ENCODE results near the gene LARP7.
"Not testable (repeated sequence)": the region's sequence is repeated elsewhere in the genome, so short reads cannot be mapped to it uniquely, and the experiment has no call there.

The LARP7 gene
- 29.3 to 66.5 (median 45.1) reads per million in 18 experiments for total RNA-seq

DNA sequence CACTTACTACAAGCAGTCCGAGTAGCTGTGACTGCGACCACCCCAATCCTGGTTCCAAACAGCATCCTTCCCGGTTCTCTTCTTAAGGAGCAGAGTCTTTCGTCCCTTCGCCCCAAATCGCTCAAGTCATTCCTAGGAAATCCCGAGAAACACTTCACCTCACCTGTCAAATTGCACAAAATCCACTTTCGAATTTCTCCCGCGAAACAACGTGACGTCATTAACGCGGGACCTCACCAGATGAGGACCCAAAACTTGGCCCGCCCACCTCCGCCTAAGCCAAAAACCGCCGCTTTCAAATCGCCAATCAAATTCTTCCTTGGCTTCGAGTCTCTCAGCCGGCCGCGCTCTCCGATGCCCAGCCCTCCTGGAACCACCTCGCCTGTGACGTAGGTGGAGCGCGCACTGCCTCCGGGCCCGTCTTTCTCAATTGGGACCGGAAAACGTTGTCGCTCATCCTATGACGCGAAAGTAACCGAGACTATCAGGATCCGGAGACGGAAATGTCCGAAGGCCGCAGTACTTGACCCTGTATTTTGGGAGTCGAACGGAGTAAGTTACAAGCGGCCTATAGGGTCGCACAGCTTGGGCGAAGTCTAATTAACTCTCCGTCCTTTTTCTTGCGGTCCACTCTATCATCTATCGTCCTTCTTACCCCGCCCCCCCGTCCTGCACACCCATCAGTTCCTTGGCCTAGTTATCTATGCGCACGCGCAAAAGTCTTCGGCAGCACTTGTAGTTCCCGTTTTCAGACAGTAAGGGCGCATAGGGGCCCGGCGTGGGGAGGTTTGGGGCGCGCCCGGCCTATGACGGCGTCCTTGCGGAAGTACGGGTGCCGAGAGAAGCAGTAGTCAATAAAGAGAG lies at the start of gene LARP7, which contains the start of gene ZGRF1:
Gene LARP7 (plus strand): TSS at position 456 of the 864 bp plus-strand sequence. CDS start 7,527 bp downstream, outside the sequence.
Gene ZGRF1 (minus strand): TSS at position 222 of the 864 bp plus-strand sequence. CDS start 3,733 bp downstream, outside the sequence.
- peak; percentile 99 to 100 for DNase-seq

DNA sequence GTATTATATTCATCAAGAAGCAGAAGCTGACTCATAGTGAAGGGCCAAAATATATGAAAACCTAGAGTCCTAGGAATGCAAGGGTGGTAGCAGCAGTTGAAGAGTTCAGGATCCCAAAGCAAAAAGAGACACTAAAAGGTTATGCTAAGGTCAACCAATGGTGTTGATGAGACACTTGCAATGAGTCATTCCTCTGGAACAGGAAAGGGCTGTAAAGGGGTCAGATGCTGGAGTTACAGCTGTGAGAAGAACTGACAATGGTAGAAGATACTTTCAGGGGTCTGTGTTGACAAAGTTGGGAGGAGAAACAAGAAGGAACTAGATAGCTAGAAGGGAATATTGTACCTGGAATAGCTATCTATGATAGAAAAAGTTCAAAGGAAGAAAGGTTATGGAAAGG lies 47.7 kb upstream of the LARP7 start:
- DNase-seq = peak in 1 of 2 donors; percentile 17

DNA sequence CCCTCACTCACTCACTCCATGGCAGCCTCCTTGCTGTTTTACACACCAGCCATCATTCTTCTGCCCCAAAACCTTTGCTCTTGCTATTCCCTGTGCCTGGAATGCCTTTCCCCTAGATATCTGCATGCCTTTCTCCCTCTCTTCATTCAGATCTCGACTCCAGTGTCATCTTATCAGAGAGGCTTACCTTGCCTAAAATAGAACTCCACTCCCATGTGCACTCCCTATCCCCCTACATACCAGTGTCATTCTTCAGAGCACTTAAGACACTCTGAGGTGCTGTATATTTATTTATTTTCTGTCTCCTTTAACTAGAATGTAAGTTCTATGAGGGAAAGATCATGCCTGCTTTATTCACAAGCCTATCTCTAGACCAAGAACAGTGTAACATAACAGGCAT lies 45.4 kb upstream of the LARP7 start:
- DNase-seq = no peak

DNA sequence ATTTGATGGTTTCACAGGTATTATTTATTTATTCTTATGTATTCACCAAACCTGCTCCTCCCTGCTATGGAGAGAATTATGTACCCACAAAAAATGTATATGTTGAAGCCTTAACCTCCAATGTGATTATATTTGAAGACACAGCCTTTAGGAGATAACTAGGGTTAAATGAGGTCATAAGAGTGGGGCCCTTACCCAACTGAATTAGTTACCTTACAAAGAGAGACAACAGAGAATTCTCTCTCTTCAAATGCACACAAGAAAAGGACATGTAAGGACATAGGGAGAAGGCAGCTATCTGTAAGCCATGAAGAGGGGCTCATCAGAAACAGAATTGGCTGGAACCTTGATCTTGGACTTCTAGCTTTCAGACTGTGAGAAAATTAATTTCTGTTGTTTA lies 44.2 kb upstream of the LARP7 start:
- no peak for DNase-seq

DNA sequence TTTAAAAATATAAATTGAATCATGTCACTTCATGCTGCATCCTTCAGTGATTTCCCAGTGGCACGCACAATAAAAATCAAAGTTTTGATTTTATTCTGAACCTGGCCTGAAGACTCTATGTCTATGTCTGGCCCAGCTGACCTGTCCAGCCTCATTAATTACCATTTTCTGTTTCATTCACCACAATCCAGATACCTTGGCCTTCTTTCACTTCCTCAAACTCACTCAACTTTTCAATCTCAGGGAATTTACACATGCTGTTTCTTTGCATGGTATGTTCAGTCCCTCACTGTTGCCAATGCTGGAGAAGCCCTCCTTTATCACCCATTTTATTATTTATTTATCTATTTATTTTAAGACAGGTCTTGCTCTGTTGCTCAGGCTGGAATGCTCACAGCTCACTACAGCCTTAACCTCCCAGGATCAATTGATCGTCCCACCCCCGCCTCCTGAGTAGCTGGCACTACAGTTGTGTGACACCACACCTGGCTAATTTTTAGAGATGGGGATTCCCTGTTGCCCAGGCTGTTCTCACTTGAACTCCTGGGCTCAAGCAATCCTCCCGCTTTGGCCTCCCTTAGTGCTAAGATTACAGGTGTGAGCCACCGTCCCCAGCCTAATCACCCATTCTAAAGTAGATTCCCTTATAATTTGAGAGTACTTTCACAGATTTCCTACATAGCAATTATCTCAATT lies 43.4 kb upstream of the LARP7 start:
- no peak for DNase-seq

DNA sequence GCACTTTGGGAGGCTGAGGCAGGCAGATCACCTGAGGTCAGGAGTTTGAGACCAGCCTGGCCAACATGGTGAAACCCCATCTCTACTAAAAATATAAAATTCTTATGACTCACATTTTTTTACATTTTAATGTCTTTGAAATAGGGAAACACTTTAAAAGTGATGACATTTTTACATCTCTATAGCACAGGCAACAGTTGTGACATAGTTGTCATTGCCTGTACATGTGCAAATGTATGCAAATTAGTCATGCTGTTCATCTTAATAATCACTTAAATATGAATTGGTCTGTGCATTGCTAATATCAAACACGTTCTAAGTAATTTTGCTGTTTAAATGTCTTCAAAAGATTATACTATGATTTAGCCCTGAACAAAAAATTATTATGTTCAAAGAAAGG lies 42.0 kb upstream of the LARP7 start:
- DNase-seq = no peak

DNA sequence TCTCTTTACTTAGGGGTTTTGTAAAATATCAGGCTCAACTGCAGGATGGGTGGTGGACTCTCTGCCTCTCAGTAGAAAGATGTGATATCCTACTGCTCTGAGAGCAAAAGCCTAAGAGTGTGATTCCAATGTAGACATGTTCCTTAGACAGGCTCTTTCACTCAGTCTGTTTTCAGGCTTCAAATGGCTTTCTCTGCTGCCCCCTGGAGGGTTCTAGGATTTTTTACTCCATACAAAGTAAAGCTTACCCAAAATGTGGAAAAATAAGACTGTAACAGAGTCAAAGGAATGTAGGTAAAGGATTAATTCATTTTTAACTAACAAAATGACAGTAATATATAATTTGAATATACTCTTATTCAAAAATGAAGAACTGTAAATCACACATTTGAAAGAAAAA lies 32.4 kb upstream of the LARP7 start:
- DNase-seq = peak; percentile 31 to 62

DNA sequence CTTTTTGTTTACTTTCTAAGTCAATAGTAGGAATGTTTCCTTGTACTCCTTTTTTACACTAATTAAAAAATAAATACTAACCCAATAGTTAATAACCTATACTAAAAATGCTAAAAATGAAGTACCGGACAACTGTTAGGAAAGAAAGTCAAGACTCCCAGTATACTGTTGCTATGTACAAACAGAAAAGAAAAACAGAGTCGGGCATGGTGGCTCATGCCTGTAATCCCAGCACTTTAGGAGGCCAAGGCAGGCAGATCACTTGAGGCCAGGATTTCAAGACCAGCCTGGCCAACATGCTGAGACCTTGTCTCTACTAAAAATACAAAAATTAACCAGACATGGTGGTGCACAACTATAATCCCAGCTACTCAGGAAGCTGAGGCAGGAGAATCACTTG lies 24.1 kb upstream of the LARP7 start:
- DNase-seq = not testable (repeated sequence)

DNA sequence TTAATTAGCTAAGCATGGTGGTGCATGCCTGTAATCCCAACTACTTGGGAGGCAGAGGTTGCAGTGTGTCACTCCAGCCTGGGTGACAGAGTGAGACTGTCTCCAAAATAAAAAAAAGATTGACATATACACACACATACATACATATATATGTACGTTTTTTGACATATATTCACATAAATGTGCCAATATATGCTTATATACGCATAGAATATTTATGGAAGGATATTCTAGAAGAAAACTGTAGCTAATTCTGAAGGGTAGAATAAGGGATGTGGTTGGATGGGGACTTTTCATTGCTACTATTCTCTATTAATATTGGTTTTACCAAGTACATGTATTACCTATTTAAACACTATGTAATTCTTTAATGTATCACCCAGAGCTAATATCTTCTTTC lies 20.0 kb upstream of the LARP7 start:
- DNase-seq = no peak

DNA sequence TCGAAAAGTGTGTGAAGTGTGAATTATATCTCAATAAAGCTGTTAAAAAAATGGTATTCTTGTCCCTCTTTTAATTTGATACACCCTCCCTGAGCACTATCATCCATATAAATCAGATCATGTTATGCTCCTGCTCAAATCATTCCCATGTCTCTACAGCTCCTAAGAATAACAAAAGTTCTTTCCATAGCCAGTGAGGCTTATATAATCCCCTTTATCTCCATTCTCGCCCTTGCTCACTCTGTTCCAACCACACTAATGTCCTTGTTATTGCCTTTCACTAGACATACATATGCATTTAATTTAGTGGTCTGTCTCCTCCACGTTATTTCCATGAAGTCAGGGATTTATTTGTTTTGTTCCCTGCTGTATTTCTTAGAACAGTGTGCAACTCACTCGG lies 10.7 kb upstream of the LARP7 start:
- no peak for DNase-seq

DNA sequence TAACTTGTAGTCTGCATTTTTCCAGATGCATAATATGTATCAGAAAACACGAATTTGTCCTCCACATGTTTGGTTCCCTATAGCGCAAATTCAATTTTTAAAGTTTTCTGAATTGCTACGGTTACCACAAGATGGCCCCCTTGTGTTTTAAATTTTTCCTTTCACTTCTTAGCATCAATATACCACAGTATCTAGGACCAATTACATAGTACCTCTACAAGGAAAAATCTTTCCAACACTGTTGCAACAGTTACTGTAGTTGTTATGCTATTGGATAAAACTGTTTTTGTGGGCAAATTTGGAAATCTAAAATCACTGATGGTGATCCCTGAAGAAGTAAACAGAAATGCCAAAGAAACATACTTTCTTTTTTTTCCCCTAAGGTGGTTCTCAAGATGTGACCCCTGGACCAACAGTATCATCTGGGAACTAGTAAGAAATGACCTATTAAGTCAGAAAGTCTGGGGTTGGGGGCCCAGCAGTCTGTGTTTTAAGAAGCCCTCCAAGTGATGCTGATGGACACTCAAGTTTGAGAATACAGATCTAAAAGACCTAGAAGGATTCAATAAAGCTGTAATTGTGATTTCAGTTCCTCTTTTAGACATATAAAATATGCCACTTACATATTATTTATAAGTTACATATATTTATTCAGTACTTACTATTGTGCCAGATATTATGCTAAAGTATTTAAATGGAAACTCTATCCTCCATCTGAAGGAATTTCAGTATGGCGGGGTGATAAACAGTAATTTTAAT lies 3.3 kb upstream of the LARP7 start:
- DNase-seq = peak; percentile 2 to 38

DNA sequence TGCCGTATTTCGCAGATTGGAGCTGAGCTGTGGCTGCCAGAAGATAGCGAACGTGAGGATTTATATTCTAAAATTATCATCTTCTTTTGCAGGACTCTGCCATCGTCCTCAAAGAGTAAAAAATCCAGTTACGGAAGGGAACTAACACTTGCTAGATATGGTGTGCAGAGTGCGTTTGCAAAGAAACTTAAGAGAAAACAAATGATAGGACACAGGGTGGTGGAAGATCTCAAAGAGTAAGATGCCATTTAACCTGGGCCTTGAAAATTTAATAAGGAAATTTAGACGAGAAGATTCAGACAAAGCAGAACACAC lies 566 bp downstream of the LARP7 start:
- DNase-seq = no peak

DNA sequence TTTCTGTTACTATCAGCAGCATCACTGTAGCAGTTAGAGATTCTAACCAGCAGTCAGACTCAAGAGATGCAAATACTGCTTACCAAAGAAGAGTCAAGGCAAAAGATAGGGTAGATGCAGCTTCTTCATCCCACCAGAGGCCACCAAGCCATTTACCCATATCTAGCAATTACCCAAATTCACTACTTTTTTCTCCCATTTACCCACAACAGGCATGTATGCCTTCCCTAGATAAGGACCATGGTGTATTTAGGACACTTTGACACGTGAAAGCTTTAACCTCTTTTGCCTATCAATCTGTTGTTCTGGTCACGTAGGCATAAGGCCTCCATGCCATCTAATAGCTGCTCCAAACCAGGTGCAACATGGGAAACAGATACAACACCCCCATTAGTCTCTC lies 5.6 kb downstream of the LARP7 start:
- no peak for DNase-seq

DNA sequence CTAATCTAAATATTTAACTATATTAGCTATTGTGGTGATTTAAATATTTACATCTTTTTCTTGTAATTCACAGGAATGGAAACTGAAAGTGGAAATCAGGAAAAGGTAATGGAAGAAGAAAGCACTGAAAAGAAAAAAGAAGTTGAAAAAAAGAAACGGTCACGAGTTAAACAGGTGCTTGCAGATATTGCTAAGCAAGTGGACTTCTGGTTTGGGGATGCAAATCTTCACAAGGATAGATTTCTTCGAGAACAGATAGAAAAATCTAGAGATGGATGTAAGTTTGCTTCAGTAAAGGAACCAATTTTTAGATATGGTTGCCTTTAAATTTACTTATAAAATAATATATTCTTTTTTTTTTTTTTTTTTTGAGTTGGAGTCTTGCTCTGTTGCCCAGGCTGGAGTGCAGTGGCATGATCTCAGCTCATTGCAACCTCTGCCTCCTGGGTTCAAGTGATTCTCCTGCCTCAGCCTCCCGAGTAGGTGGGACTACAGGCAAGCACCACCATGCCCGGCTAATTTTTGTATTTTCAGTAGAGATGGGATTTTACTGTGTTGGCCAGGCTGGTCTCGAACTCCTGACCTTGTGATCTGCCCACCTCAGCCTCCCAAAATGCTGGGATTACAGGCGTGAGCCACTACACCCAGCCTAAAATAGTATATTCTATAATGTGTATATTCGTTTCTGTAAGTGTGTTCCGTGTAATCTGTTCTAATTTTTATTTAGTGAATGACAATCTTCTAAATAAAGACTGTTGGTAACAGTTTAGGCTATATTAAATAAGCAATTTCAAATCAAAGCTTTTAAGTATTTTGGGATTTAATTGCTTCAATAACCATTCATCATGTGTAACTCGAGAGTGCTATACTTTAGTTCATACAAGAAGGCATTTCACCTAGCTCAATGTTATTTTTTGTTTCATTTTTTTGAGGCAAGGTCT lies 7.9 kb downstream of the LARP7 start:
- not testable (repeated sequence) for DNase-seq

DNA sequence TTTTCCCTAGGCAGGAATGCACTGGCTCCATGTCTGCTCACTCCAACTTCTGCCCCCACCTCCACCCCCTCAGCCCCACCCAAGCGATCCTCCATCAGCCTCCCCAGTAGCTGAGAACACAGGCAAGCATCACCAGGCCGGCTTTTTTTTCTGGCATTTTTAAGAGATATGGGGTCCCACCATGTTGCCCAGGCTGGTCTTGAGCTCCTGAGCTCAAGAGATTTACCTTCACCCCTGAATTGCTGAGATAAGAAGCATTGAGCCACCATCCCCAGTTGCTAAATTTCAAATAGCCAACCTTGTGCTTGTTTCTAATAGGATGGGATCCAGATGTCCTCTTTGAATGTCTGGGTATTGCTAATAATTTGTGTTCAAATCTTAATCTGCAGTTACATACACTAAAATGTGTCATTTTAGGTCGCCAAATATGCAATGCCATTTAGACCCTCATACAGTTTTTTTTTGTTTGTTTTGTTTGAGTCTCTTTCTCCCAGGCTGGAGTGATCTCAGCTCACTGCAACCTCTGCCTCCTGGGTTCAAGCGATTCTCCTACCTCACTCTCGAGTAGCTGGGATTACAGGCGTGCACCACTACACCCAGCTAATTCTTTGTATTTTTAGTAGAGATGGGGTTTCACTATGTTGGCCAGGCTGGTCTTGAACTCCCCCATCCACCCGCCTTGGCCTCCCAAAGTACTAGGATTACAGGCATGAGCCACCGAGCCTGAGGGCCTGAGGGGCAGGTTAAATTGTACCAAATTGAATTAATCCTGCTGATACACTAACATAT lies 8.8 kb downstream of the LARP7 start:
- DNase-seq = no peak

DNA sequence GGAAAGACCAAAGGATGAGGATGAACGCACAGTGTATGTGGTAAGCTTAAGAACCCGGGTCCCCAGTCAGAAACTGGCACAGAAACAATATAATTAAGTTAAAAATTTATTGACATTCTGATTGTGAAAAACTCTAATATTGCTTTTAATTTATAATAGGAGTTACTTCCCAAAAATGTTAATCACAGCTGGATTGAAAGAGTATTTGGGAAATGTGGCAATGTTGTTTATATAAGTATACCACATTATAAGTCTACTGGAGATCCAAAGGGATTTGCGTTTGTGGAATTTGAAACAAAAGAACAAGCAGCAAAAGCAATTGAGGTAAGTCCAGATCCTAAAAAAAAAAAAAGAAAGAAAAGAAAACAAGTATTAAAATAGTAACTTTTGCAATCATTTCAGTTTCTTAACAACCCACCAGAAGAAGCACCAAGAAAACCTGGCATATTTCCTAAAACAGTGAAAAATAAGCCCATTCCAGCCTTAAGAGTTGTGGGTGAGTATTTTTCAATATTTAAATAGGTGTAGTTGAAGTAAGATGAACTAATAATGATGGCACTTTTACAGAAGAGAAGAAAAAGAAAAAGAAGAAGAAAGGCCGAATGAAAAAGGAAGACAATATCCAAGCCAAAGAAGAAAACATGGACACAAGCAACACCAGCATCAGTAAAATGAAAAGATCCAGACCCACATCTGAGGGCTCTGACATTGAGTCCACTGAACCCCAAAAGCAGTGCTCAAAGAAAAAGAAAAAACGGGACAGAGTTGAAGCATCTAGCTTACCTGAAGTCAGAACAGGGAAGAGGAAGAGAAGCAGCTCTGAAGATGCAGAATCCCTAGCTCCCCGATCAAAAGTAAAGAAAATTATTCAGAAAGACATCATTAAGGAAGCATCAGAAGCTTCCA lies 9.9 kb downstream of the LARP7 start:
- DNase-seq = no peak

DNA sequence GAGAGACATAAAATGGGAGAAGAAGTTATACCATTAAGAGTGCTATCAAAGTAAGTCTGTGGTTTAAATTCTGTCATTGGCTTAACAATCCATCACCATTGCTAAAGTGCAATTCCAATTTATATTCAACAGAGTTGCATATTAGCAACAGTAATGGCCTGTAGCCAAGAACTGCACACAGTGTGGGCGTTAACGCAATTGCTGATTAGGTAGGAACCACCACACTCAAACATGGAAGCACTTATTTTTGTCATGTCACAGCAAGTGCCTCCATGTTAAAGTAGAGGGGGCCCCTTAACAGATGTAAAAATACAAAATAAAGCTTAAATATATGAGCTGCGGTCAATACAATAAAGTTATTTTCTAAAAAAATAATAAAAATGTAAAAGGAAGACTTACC lies 10.8 kb downstream of the LARP7 start:
- peak in 1 of 2 donors; percentile 5 for DNase-seq

DNA sequence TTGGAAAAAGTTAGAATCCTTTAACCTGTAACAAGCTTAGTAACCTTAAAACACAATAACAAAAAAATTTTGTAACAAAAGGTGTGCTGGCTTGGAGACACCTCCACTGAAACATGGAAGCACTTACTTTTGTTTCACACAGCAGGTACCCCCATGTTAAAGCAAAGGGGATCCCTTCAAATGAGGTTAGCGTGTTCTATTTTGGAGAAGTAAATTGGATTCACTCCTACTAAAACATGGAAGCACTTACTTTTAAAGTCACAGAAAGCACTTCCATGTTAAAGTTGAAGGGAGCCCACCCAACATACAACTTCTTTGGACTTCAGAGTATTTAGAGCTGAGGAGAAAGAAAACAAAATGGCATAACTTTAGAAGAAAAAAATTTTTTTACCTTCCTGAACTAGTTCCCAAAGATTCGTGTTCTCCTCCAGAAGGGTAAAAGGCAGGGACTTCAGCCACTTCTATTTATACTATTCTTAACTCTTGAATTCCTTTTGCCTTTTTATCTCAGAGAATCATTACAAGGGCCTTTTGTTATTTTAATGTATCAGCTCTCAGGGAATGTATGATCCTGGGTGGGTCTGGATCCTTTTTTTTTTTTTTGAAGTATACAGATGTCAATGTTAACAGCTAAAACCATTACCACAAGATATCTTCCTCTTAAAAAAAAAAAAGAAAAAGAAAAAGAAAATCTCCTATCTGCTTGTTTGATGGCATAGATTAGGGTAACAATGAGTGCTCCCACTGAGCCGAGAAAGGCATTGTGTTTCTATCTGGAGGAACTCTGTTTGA lies 11.5 kb downstream of the LARP7 start:
- DNase-seq = no peak

DNA sequence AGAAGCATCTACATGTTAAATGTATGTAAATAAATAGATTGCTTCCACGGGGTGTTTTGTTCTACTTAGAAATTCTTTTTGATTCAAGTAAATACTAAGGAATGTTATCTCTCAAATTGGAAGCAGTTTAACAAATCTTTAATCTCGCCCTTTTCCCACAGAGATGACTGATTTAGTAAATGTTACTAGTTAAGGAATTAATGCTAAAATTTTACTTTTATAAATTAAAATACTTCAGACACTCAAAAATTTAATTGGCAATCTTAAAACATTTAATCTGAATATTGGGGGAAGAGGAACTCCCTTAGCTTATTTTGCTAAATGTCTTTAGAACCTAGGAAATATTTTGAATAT lies 12.1 kb downstream of the LARP7 start:
- DNase-seq = no peak

All from inflammatory macrophage (primary cell).